Neural crest cell (in vitro differentiated cells): ENCODE measurements around the gene VGLL4. TPM values are rescaled to one million over a fixed set of nuclear protein-coding genes. Genes with fewer than 3 reads are reported as not detected.

Experiments
- DNase-seq: peaks from one replicate; pipeline ENCODE4 v3.0.0; 2021; ENCODE audit warnings: low read depth, mixed read lengths, low spot score
- H3K27ac Mint-ChIP-seq: one replicate; pipeline ENCODE4 v1.8.0; 2021; ENCODE audit warnings: mild to moderate bottlenecking, mixed read lengths; ENCODE audit not compliant: unreplicated experiment
- H3K27me3 Mint-ChIP-seq: 2 replicates; pipeline ENCODE4 v1.8.0; 2021; ENCODE audit warnings: low read depth, mild to moderate bottlenecking, mixed read lengths
- H3K36me3 Mint-ChIP-seq: 2 replicates; pipeline ENCODE4 v1.8.0; 2021; ENCODE audit warnings: low read depth, mild to moderate bottlenecking, mixed read lengths
- H3K4me1 Mint-ChIP-seq: 2 replicates; pipeline ENCODE4 v1.8.0; 2021; ENCODE audit warnings: mixed read lengths
- H3K4me3 Mint-ChIP-seq: one replicate; pipeline ENCODE4 v1.8.0; 2021; ENCODE audit warnings: mild to moderate bottlenecking, mixed read lengths
- H3K9me3 Mint-ChIP-seq: 2 replicates; pipeline ENCODE4 v1.8.0; 2021; ENCODE audit warnings: mixed read lengths
- total RNA-seq: library from RNA; stranded (reverse); gene quantifications from 2 replicates; pipeline ENCODE4 v1.2.1, GENCODE V29; 2021
- TF ChIP-seq, protein P1 (sequence below): fragments of 200-600 bp; sonication (generic); conservative IDR thresholded peaks from 2 replicates; pipeline ENCODE4 v1.5.0; 2021; ENCODE audit warnings: antibody characterized with exemption, mild to moderate bottlenecking

The VGLL4 gene
- total RNA-seq, 1 donor from 2014 or later: 82.8 TPM

DNA sequence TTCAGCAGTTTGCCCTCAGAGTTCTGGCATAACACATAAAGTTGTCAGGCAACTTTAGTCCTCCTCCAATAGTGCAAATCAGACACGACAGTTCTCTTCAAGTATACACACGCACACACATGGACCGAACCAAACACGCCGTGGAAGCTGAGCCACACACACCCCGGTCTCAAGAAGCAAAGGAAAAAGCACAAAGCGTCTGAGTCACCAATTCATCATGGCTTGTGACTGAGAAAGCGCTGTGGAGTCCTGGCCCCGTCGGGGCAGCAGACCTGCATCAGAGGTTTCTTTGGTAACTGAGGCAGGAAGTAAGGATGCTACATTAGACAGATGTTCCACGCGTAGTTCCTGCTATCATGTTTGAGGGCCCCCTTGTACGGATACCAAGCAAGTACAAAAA is 85.7 kb downstream of the VGLL4 start:
- H3K36me3 Mint-ChIP-seq: peaks cover 13% of the 10 kb centered on the region
- H3K4me3 Mint-ChIP-seq: peak overlapping the region; percentile 56
- DNase-seq: no peak
- H3K27me3 Mint-ChIP-seq: no peaks in the 10 kb centered on the region
- no peaks in the 10 kb centered on the region for H3K9me3 Mint-ChIP-seq
- TF ChIP-seq, protein P1, sequence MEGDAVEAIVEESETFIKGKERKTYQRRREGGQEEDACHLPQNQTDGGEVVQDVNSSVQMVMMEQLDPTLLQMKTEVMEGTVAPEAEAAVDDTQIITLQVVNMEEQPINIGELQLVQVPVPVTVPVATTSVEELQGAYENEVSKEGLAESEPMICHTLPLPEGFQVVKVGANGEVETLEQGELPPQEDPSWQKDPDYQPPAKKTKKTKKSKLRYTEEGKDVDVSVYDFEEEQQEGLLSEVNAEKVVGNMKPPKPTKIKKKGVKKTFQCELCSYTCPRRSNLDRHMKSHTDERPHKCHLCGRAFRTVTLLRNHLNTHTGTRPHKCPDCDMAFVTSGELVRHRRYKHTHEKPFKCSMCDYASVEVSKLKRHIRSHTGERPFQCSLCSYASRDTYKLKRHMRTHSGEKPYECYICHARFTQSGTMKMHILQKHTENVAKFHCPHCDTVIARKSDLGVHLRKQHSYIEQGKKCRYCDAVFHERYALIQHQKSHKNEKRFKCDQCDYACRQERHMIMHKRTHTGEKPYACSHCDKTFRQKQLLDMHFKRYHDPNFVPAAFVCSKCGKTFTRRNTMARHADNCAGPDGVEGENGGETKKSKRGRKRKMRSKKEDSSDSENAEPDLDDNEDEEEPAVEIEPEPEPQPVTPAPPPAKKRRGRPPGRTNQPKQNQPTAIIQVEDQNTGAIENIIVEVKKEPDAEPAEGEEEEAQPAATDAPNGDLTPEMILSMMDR: no peak
- H3K27ac Mint-ChIP-seq: peak overlapping the region; percentile 28
- H3K4me1 Mint-ChIP-seq: peaks cover 57% of the 10 kb centered on the region

DNA sequence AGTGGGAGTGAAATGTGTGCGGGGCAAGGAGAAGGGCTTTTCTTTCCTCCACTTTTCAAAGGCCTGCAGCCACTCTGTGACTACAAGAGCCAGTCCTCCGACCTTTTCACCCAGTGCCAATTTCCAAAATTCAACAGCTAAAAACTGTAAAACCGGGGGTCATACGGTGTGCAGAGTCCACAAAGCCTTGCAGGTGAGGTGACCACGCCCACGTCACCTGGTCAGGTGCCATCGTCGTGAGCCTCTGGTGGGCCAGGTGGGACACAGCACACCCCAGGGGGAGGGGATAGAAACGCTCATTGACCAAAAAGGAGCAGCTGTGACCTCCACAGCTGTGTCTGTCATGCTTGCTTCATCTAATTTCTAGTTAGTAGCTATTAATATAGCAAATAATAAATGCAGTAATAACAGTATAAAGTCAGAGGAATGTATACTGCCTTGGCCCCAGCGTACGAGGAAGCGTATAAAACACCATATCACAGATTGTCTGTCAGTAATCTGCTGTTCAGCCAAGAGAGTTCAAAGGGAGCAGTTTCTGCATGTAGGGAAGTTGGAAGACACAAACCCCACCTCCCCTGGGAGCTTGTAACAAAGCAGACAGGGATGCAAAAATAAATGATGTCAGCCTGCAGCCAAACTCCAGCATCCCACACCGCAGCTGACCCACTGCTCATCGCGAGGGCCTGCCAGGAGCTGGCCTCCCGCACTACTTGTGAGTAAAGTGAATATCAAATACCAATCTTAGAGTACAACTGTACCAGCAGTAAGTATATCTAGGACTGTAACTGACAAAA is 86.7 kb downstream of the VGLL4 start:
- TF ChIP-seq, protein P1: no peak
- DNase-seq: no peak
- Mint-ChIP-seq H3K27me3 (no peaks in the 10 kb centered on the region), H3K9me3 (no peaks in the 10 kb centered on the region), H3K4me1 (peaks cover 55% of the 10 kb centered on the region), H3K27ac (no peak overlapping the region), H3K36me3 (peaks cover 19% of the 10 kb centered on the region), H3K4me3 (peak overlapping the region; percentile 4)

DNA sequence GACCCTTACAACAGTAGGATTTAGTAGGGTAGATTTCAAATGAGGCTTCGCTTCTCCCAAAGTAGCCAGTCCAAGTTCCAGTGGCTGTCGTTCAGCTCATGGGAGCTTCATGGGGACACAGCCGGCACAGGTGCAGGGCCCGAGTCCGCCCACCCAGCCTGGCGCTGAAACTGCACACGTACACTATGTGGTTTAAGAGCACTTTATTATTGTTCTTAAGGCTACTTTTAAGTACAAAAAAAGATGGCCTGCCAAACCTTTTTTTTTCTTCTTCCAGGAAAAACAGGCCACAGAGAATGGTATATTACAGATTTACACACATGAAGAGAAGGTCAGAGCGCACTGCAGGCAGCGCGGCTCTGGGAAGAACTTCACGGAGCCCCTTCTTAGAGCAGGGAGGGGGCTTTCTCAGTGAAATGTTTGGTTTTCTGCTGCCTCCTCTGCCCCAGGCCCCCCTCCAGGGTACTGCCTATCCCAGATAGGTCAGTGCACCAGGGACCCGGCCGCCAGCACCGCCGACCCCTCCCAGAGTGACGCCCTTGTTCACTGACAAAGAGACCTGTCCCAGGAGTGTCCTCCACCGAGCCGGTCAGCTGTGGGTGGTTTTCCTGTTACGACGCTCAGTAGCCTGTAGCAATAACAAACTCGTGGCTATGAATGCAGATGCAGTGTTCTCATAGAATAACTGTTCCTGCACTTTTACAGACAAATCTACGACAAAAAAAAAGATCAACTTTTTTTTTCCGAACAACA is 87.7 kb downstream of the VGLL4 start:
- Mint-ChIP-seq H3K9me3 (no peaks in the 10 kb centered on the region), H3K4me1 (peaks cover 53% of the 10 kb centered on the region), H3K27ac (no peak overlapping the region), H3K4me3 (peak overlapping the region; percentile 4), H3K36me3 (peaks cover 24% of the 10 kb centered on the region), H3K27me3 (no peaks in the 10 kb centered on the region)
- TF ChIP-seq, protein P1: no peak
- DNase-seq: no peak

DNA sequence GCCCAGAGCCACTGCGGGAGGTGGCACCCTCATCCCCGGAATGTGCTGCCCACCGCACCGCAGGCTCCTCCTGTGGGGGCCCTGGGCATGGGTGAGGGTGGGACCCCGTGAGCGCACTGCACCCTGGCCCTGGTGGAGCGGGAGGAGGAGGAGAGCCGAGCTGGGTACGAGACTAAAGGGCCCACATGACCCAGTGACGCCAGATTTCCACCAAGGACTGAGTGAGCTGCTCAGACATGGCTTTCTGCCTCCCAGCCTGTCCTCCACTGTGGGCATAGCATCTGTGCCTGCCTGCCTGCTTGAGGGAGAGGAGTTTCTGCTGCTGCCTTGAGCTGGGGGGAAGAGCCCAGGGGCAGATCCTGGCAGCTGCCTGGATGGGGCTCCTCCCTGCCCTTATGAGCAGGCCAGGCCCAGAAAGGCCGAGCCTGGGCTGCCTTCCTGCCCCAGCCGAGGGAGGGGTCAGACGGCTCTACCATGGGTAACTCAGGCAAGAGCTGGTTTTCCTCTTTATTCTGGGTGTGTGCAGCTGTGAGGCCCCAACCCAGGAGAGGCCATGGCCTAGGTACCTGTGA is 88.4 kb downstream of the VGLL4 start:
- DNase-seq: no peak
- peak overlapping the region; percentile 0 for H3K4me3 Mint-ChIP-seq
- TF ChIP-seq, protein P1: no peak
- H3K36me3 Mint-ChIP-seq: peaks cover 24% of the 10 kb centered on the region
- H3K4me1 Mint-ChIP-seq: peaks cover 53% of the 10 kb centered on the region
- no peaks in the 10 kb centered on the region for H3K9me3 Mint-ChIP-seq
- no peak overlapping the region for H3K27ac Mint-ChIP-seq
- H3K27me3 Mint-ChIP-seq: no peaks in the 10 kb centered on the region

DNA sequence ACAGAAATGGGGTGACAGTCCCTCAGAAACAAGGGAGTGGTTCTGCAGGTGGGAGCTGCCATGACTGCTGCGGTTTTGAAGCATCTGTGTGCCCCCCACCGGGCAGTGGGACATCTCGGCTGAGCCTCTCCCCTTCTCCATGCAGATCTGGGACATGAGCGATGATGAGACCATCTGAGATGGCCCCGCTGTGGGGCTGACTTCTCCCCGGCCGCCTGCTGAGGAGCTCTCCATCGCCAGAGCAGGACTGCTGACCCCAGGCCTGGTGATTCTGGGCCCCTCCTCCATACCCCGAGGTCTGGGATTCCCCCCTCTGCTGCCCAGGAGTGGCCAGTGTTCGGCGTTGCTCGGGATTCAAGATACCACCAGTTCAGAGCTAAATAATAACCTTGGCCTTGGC is 89.0 kb downstream of the VGLL4 start:
- no peak overlapping the region for H3K4me3 Mint-ChIP-seq
- no peak overlapping the region for H3K27ac Mint-ChIP-seq
- H3K4me1 Mint-ChIP-seq: peaks cover 48% of the 10 kb centered on the region
- H3K9me3 Mint-ChIP-seq: no peaks in the 10 kb centered on the region
- DNase-seq: no peak
- H3K36me3 Mint-ChIP-seq: peaks cover 22% of the 10 kb centered on the region
- TF ChIP-seq, protein P1: no peak
- no peaks in the 10 kb centered on the region for H3K27me3 Mint-ChIP-seq
